Thymus (tissue), 11 donors: ENCODE measurements around the gene HMOX2. TPM values are rescaled to one million over a fixed set of nuclear protein-coding genes. Genes with fewer than 3 reads are reported as not detected.

Source experiments
- DNase-seq, 9 donors: peaks; one replicate each; pipeline ENCODE4 v3.0.0-alpha.2; 2013; ENCODE audit warnings: low spot score in 9 of 9, low read depth in 6 of 9, missing footprints in 1 of 9
- H3K27ac ChIP-seq, 2 donors: one replicate each; pipeline ENCODE4 v1.5.1; 2013; ENCODE audit warnings: control low read depth in 1 of 2, low read depth in 1 of 2, low read length in 1 of 2, mild to moderate bottlenecking in 1 of 2, moderate library complexity in 1 of 2
- H3K27me3 ChIP-seq, 2 donors: one replicate each; pipeline ENCODE4 v1.5.1; 2013; ENCODE audit warnings: low read length in 1 of 2; ENCODE audit not compliant: control insufficient read depth in 2 of 2, insufficient read depth in 1 of 2
- H3K36me3 ChIP-seq, 2 donors: one replicate each; pipeline ENCODE4 v1.5.1; 2013; ENCODE audit warnings: low read length in 1 of 2, mild to moderate bottlenecking in 1 of 2, moderate library complexity in 1 of 2; ENCODE audit not compliant: control insufficient read depth in 2 of 2, insufficient read depth in 2 of 2
- H3K4me1 ChIP-seq, 2 donors: one replicate each; pipeline ENCODE4 v1.5.1; 2013; ENCODE audit warnings: low read length in 2 of 2; ENCODE audit not compliant: control insufficient read depth in 2 of 2, insufficient read depth in 2 of 2
- H3K4me3 ChIP-seq, 2 donors: one replicate each; pipeline ENCODE4 v1.5.1; 2013; ENCODE audit warnings: low read length in 2 of 2, control low read depth in 1 of 2, mild to moderate bottlenecking in 1 of 2
- H3K9me3 ChIP-seq, 2 donors: one replicate each; pipeline ENCODE4 v1.5.1; 2013; ENCODE audit warnings: low read length in 1 of 2, mild to moderate bottlenecking in 1 of 2; ENCODE audit not compliant: control insufficient read depth in 2 of 2, insufficient read depth in 1 of 2
- WGBS: extraction: QIAGEN DNeasy Blood & Tissue Kit; methylation state at CpG from one replicate; pipeline ENCODE4 v1.1.7; 2013; 5-methylcytosine and 5-hydroxymethylcytosine counted together
- polyA plus RNA-seq: library from polyadenylated mRNA; stranded (reverse); fragments of 200-250 nt; gene quantifications from one replicate; pipeline ENCODE4 v1.2.3, GENCODE V29; 2013
- total RNA-seq: library from RNA; stranded (reverse); fragments of 120-200 nt; gene quantifications from one replicate; pipeline ENCODE4 v1.2.4, GENCODE V29; 2013
- donor health status: healthy.

Gene HMOX2
- total and polyA plus RNA-seq, 2 donors = 38.3 to 54.0 TPM

GRCh38 chr16:4548124-4548523 lies 71.9 kb downstream of the HMOX2 start:
- H3K36me3 ChIP-seq = no peaks in the 10 kb centered on the region
- no peak overlapping the region for H3K27ac ChIP-seq
- 91% methylated on average over 13 of the region's 13 CpGs for WGBS
- H3K4me3 ChIP-seq = no peak overlapping the region
- no peaks in the 10 kb centered on the region for H3K27me3 ChIP-seq
- DNase-seq = no peak
- peaks cover 0 to 9% of the 10 kb centered on the region in 2 donors for H3K4me1 ChIP-seq
- H3K9me3 ChIP-seq = no peaks in the 10 kb centered on the region

GRCh38 chr16:4550591-4550990 lies 74.4 kb downstream of the HMOX2 start:
- H3K27me3 ChIP-seq = no peaks in the 10 kb centered on the region
- no peaks in the 10 kb centered on the region for H3K9me3 ChIP-seq
- H3K36me3 ChIP-seq = no peaks in the 10 kb centered on the region
- 74% methylated on average over 4 of the region's 4 CpGs for WGBS
- no peak overlapping the region for H3K27ac ChIP-seq
- H3K4me3 ChIP-seq = no peak overlapping the region
- H3K4me1 ChIP-seq = peaks cover 0 to 9% of the 10 kb centered on the region in 2 donors
- DNase-seq = no peak

- 90% methylated on average over 3 of the region's 3 CpGs for WGBS
- Histone ChIP-seq H3K36me3 (no peaks in the 10 kb centered on the region), H3K9me3 (peaks cover 0 to 4% of the 10 kb centered on the region in 2 donors), H3K27ac (no peak overlapping the region), H3K4me3 (no peak overlapping the region), H3K27me3 (no peaks in the 10 kb centered on the region), H3K4me1 (peaks cover 0 to 9% of the 10 kb centered on the region in 2 donors)
- no peak for DNase-seq
Observed at GRCh38 chr16:4552541-4552940, 76.3 kb downstream of the HMOX2 start.

- WGBS = 94% methylated on average over 4 of the region's 4 CpGs
- no peak within 1 kb of the TSS for H3K4me3 ChIP-seq
- H3K4me1 ChIP-seq = no peaks in the 10 kb centered on the region
- H3K36me3 ChIP-seq = no peaks in the 10 kb centered on the region
- H3K9me3 ChIP-seq = peaks cover 0 to 4% of the 10 kb centered on the region in 2 donors
- H3K27me3 ChIP-seq = no peaks in the 10 kb centered on the region
- H3K27ac ChIP-seq = no peak within 1 kb of the TSS
- DNase-seq = no peak
Observed at GRCh38 chr16:4556112-4556511, 79.9 kb downstream of the HMOX2 start, which contains the start of gene C16orf96. TSS of gene C16orf96 (plus strand) at chr16:4556340. CDS start at chr16:4556490, 150 bp downstream.

GRCh38 chr16:4556580-4556979 lies 80.4 kb downstream of the HMOX2 start:
- Histone ChIP-seq H3K36me3 (no peaks in the 10 kb centered on the region), H3K27me3 (no peaks in the 10 kb centered on the region), H3K4me3 (no peak overlapping the region), H3K9me3 (peaks cover 0 to 4% of the 10 kb centered on the region in 2 donors), H3K27ac (no peak overlapping the region), H3K4me1 (no peaks in the 10 kb centered on the region)
- no peak for DNase-seq
- WGBS = 96% methylated on average over 14 of the region's 14 CpGs

GRCh38 chr16:4557973-4558372 lies 81.8 kb downstream of the HMOX2 start:
- H3K27me3 ChIP-seq = no peaks in the 10 kb centered on the region
- H3K27ac ChIP-seq = no peak overlapping the region
- no peak overlapping the region for H3K4me3 ChIP-seq
- no peak for DNase-seq
- peaks cover 0 to 4% of the 10 kb centered on the region in 2 donors for H3K9me3 ChIP-seq
- H3K36me3 ChIP-seq = no peaks in the 10 kb centered on the region
- WGBS = 97% methylated on average over 10 of the region's 10 CpGs
- H3K4me1 ChIP-seq = no peaks in the 10 kb centered on the region

Other genes with a start within 250 kb of the HMOX2 start
- gene SRL, start 234.3 kb upstream of the HMOX2 start, total RNA-seq = 1.4 TPM
- gene SRL, start 234.3 kb upstream of the HMOX2 start, polyA plus RNA-seq = 1.1 TPM
- 13.0 TPM for gene TFAP4, start 203.4 kb upstream of the HMOX2 start, total RNA-seq
- gene TFAP4, start 203.4 kb upstream of the HMOX2 start, polyA plus RNA-seq = 8.7 TPM
- gene GLIS2, start 160.3 kb upstream of the HMOX2 start, total RNA-seq = 0.85 TPM
- 3.0 TPM for gene GLIS2, start 160.3 kb upstream of the HMOX2 start, polyA plus RNA-seq
- 33.2 TPM for gene PAM16, start 125.1 kb upstream of the HMOX2 start, total RNA-seq
- gene PAM16, start 125.1 kb upstream of the HMOX2 start, polyA plus RNA-seq = 86.9 TPM
- 1.2 TPM for gene VASN, start 104.5 kb upstream of the HMOX2 start, total RNA-seq
- gene VASN, start 104.5 kb upstream of the HMOX2 start, polyA plus RNA-seq = 3.6 TPM
- gene CORO7, start 59.8 kb upstream of the HMOX2 start, total RNA-seq = 21.6 TPM
- 63.7 TPM for gene CORO7, start 59.8 kb upstream of the HMOX2 start, polyA plus RNA-seq
- 25.8 TPM for gene DNAJA3, start 50.5 kb upstream of the HMOX2 start, total RNA-seq
- gene DNAJA3, start 50.5 kb upstream of the HMOX2 start, polyA plus RNA-seq = 28.4 TPM
- gene NMRAL1, start 1.8 kb upstream of the HMOX2 start, total RNA-seq = 57.4 TPM
- 44.9 TPM for gene NMRAL1, start 1.8 kb upstream of the HMOX2 start, polyA plus RNA-seq
- 15.7 TPM for gene CDIP1, start 62.4 kb downstream of the HMOX2 start, total RNA-seq
- gene CDIP1, start 62.4 kb downstream of the HMOX2 start, polyA plus RNA-seq = 24.9 TPM
- gene C16orf96, start 79.9 kb downstream of the HMOX2 start, total RNA-seq = 0.05 TPM
- 0.05 TPM for gene C16orf96, start 79.9 kb downstream of the HMOX2 start, polyA plus RNA-seq
- gene UBALD1, start 138.5 kb downstream of the HMOX2 start, total RNA-seq = 5.9 TPM
- 20.4 TPM for gene UBALD1, start 138.5 kb downstream of the HMOX2 start, polyA plus RNA-seq
- gene MGRN1, start 148.4 kb downstream of the HMOX2 start, total RNA-seq = 8.4 TPM
- gene MGRN1, start 148.4 kb downstream of the HMOX2 start, polyA plus RNA-seq = 16.0 TPM
- 35.4 TPM for gene NUDT16L1, start 217.2 kb downstream of the HMOX2 start, total RNA-seq
- gene NUDT16L1, start 217.2 kb downstream of the HMOX2 start, polyA plus RNA-seq = 37.1 TPM